Measurements from ENCODE around the gene APOL3. TPM values are rescaled to one million over a fixed set of nuclear protein-coding genes. Genes with fewer than 3 reads are reported as not detected.
"Not testable (repeated sequence)": the region's sequence is repeated elsewhere in the genome, so short reads cannot be mapped to it uniquely, and the experiment has no call there.

APOL3 gene
- total and polyA plus RNA-seq, 10 of the 15 experiments (the other 5 are each of a cell fraction or from before 2014, with no cell fraction given) = 6.9 to 66.8 (median 48.5) TPM

- ATAC-seq = no peak
Observed at GRCh38 chr22:36097880-36098279, 62.7 kb downstream of the APOL3 start.

GRCh38 chr22:36090772-36091171 is 69.8 kb downstream of the APOL3 start:
- H3K4me3 ChIP-seq; ATAC-seq; H3K27me3 ChIP-seq (replicated peaks in 1 of 2; ENCODE audit: control insufficient read depth in 2 of 2, insufficient read depth in 2 of 2, low read length in 1 of 2); H3K79me2 ChIP-seq (ENCODE audit: control insufficient read depth, insufficient read depth, low read length); H3K9ac ChIP-seq (ENCODE audit: control insufficient read depth, insufficient read depth, low read length); H4K20me1 ChIP-seq (ENCODE audit: control insufficient read depth, insufficient read depth); FAIRE-seq; BruUV-seq (replicated peaks); H2AFZ ChIP-seq (ENCODE audit: control insufficient read depth, low read depth, low read length); intact Hi-C loops (cut with micrococcal nuclease; ENCODE audit: unreplicated experiment); H3K4me1 ChIP-seq (ENCODE audit: control insufficient read depth, insufficient read depth, low read length); H3K27ac ChIP-seq (ENCODE audit: control insufficient read depth, insufficient read depth); H3K4me2 ChIP-seq (ENCODE audit: control insufficient read depth, insufficient read depth); H3K9me3 ChIP-seq (replicated peaks; ENCODE audit: control insufficient read depth, insufficient read depth, low read length); SMC1A ChIA-PET (ENCODE audit: uncharacterized antibody, unreplicated experiment); RAD21 ChIA-PET (ENCODE audit: unreplicated experiment); POLR2A ChIA-PET; H3K36me3 ChIP-seq (ENCODE audit: control insufficient read depth in 2 of 2, insufficient read depth in 2 of 2, low read length in 1 of 2); DNase-seq (ENCODE audit: low read depth, low spot score); in situ Hi-C loops (cut with MboI); CTCF ChIA-PET: not testable (repeated sequence)
- WGBS (ENCODE audit: insufficient coverage, insufficient replicate concordance, low lambda C conversion rate, missing lambda C conversion rate) = 0% methylated on average over 1 of the region's 3 CpGs

More at GRCh38 chr22:36097880-36098279, 62.7 kb downstream of the APOL3 start:
- no TSS peak for BruUV-seq (replicated peaks)
- H3K9ac ChIP-seq (ENCODE audit: control insufficient read depth, insufficient read depth, low read length) = no peak overlapping the region
- H3K4me3 ChIP-seq = no peak overlapping the region
- 42% methylated on average over 8 of the region's 8 CpGs for WGBS (ENCODE audit: insufficient coverage, insufficient replicate concordance, low lambda C conversion rate, missing lambda C conversion rate)
- no peak overlapping the region for H3K4me2 ChIP-seq (ENCODE audit: control insufficient read depth, insufficient read depth)
- no peak overlapping the region for H3K27ac ChIP-seq (ENCODE audit: control insufficient read depth, insufficient read depth)
- intact Hi-C loops (cut with micrococcal nuclease; ENCODE audit: unreplicated experiment) = no loop called here
- H3K9me3 ChIP-seq (replicated peaks; ENCODE audit: control insufficient read depth, insufficient read depth, low read length) = no peaks in the 10 kb centered on the region
- in situ Hi-C loops (cut with MboI) = no loop called here
- ChIA-PET SMC1A (ENCODE audit: uncharacterized antibody, unreplicated experiment) (no interaction called here), CTCF (no interaction called here), RAD21 (ENCODE audit: unreplicated experiment) (no interaction called here), POLR2A (no interaction called here)
- H3K4me1 ChIP-seq (ENCODE audit: control insufficient read depth, insufficient read depth, low read length) = peaks cover 6% of the 10 kb centered on the region
- H4K20me1 ChIP-seq (ENCODE audit: control insufficient read depth, insufficient read depth) = no peaks in the 10 kb centered on the region
- H3K27me3 ChIP-seq (replicated peaks in 1 of 2; ENCODE audit: control insufficient read depth in 2 of 2, insufficient read depth in 2 of 2, low read length in 1 of 2) = no peaks in the 10 kb centered on the region
- no peaks in the 10 kb centered on the region for H3K79me2 ChIP-seq (ENCODE audit: control insufficient read depth, insufficient read depth, low read length)
- no peaks in the 10 kb centered on the region for H3K36me3 ChIP-seq (ENCODE audit: control insufficient read depth in 2 of 2, insufficient read depth in 2 of 2, low read length in 1 of 2)
- DNase-seq (ENCODE audit: low read depth, low spot score) (no peak), FAIRE-seq (no peak)
- TF ChIP-seq EZH2 (IDR thresholded peaks at IDR 0.05; ENCODE audit: borderline replicate concordance, control insufficient read depth, low read depth, low read length) (no peak), USF1 (IDR thresholded peaks at IDR 0.05; ENCODE audit: borderline replicate concordance, extremely low read length, insufficient read depth, low read depth, low read length) (no peak), SUZ12 (IDR thresholded peaks at IDR 0.05; ENCODE audit: unreplicated experiment) (no peak), SIX5 (IDR thresholded peaks at IDR 0.05; ENCODE audit: low read depth, low read length, severe bottlenecking) (no peak), RFX5 (IDR thresholded peaks at IDR 0.05; ENCODE audit: low read depth, low read length) (peak; percentile 66; the same call in 1 of the 2 replicates), SMAD5 (IDR thresholded peaks at IDR 0.05; ENCODE audit: low read depth) (no peak), BCL3 (IDR thresholded peaks at IDR 0.05; ENCODE audit: borderline replicate concordance, insufficient read depth, low read depth, low read length, poor library complexity, severe bottlenecking) (no peak), ATF2 (IDR thresholded peaks at IDR 0.05; ENCODE audit: low read length) (no peak)
- no peak overlapping the region for H2AFZ ChIP-seq (ENCODE audit: control insufficient read depth, low read depth, low read length)
